Stimulated activated CD4-positive, alpha-beta T cell treated with anti-CD3 and anti-CD28 coated beads, Interleukin-2, amount 100 ng/mL, for 4 hours (primary cell): ENCODE measurements around the gene CLPTM1L.

ENCODE experiments used
- DNase-seq: peaks from one replicate; pipeline ENCODE4 v3.0.0-alpha.2; 2020; ENCODE audit warnings: low read depth

Gene CLPTM1L, protein sequence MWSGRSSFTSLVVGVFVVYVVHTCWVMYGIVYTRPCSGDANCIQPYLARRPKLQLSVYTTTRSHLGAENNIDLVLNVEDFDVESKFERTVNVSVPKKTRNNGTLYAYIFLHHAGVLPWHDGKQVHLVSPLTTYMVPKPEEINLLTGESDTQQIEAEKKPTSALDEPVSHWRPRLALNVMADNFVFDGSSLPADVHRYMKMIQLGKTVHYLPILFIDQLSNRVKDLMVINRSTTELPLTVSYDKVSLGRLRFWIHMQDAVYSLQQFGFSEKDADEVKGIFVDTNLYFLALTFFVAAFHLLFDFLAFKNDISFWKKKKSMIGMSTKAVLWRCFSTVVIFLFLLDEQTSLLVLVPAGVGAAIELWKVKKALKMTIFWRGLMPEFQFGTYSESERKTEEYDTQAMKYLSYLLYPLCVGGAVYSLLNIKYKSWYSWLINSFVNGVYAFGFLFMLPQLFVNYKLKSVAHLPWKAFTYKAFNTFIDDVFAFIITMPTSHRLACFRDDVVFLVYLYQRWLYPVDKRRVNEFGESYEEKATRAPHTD

DNA sequence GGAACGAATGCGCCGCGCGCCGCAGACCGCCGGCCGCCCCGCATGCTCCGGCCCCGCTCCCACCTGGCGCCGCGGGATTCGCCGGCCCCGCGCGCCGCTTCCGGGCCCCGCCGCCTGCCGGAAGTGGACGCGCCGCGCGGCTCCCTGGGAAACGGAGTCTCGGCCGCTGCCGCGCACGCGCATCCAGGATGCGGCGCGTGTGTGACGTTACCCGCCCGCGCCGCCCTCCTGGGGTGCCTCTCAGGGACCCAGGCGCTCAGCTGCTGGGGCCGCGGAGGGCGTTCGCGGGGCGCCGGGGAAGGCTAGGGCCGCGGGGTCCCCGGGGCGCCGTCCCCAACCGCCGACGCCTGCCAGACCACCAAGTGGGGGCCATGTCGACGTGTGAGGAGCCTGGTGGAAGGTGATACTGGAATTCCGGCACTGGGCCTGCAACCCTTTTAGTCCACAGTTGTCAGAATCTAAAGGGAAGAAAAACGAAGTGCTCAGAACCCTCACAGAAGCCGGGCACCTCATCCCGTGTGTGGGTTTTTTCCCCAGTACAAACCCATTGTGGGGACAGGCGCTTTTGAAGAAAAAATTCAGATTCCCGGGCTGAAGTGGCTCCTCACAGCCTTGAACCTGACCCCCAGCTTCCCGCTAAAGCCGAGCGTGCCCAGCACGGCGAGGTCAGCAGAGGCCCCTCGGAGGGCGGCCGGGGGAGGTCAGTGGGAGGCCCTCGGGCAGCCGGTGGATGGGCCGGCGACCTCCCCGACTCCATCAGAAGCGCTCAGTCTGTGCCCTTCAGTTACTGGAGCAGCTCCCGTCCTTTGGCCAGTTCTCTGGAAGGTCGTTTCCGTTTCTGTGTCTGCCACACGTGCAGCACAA, at the start of gene CLPTM1L:
TSS of gene CLPTM1L (minus strand) at position 125 of the 864 bp plus-strand sequence. CDS start 258 bp downstream, outside the sequence.
- DNase-seq = peak; percentile 85

DNA sequence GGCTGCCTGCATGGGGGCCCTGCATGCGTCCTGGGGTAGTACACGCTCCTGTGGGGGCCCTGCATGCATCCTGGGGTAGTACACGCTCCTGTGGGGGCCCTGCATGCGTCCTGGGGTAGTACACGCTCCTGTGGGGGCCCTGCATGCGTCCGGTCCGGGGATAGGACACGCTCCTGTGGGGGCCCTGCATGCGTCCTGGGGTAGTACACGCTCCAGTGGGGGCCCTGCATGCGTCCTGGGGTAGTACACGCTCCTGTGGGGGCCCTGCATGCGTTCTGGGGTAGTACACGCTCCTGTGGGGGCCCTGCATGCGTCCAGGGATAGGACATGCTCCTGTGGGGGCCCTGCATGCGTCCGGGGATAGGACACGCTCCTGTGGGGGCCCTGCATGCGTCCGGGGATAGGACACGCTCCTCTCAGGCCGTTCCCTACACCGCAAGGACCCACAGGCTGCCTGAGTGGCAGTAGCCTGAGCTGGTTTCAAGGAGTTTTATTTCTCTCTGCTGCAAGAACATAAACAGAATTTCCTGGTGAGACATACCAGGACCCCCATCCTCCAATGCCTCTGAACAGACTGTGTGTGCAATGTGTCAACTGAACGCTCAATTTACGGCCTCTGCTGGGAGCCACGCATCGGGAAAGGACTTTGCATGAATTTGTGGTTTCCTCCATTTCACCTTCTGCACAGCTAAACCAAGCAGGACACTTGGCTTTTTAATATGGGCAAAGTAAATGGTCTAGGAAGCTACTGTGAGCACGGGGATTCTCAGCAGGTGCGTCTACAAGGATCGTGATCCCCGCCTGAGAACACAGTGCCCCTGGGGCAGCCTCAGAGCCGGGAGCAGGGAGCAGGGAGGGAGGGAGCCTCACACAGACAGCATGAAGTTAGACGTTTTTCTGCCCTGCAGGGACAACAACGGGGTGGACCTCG, 48.9 kb upstream of the CLPTM1L start:
- no peak for DNase-seq

DNA sequence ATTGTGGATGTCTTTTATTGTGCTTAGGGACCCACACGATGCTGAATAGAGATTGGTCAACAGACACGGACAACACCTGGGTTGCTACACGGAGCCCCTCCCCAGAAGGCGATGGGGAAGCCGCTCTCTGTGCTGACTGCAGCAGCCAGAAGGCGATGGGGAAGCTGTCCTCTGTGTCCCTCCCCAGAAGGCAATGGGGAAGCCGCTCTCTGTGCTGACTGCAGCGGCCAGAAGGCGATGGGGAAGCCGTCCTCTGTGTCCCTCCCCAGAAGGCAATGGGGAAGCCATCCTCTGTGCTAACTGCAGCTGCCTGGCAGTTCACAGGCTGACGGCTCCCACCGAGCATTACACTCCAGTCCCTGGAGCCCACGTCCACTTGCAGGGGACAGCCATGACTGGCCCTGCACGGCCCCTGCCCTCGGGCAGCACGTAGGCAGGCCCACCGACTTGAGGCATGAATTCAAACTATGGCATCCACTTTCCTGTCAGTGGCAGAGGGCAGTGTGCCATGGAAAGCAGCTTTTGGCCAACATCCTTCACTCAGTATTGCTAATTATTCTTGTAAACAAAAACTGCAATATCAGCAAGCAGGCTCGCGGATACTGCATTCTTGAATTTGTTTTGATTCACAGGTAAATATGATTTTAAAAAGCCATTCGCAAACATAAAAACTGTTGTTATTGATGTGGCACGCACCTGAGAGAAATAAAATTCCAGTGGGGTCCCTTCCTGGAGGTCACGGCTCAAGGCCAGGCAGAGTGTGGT, 48.1 kb upstream of the CLPTM1L start:
- no peak for DNase-seq

DNA sequence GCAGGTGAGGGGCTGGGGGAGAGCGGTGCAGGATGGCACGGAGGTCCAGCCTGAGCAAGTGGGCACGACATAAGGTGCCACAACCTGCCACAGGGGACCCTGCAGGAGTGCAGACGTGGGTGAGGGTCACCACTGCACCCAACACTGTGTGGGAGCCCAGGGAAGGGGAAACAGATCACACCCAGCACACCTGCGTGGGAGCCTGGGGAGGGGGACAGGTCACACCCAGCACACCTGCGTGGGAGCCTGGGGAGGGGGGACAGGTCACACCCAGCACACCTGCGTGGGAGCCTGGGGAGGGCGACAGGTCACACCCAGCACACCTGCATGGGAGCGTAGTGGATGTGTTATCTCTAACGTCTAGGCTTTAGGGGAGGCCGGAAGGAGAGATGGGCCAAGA, 47.4 kb upstream of the CLPTM1L start:
- DNase-seq = no peak

DNA sequence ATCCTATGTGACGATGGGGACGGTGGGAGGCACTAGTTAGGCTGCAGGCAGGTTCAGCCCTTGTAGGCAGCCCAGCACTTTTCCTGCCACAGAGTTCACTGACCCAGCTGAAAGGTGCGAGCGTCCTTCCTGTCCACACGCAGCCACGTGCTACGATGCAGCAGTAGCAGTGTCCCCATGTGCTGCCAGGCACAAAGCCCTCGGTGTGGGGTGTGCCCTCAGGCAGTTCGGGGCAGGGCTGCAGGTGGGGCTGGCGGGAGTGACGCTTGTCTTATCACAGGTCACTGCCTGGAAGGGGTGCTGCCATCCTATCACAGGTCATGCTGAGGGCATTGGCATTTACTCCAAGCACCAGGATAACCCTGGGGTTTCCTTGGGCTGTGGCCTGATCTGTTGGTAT, 46.8 kb upstream of the CLPTM1L start:
- DNase-seq = no peak

DNA sequence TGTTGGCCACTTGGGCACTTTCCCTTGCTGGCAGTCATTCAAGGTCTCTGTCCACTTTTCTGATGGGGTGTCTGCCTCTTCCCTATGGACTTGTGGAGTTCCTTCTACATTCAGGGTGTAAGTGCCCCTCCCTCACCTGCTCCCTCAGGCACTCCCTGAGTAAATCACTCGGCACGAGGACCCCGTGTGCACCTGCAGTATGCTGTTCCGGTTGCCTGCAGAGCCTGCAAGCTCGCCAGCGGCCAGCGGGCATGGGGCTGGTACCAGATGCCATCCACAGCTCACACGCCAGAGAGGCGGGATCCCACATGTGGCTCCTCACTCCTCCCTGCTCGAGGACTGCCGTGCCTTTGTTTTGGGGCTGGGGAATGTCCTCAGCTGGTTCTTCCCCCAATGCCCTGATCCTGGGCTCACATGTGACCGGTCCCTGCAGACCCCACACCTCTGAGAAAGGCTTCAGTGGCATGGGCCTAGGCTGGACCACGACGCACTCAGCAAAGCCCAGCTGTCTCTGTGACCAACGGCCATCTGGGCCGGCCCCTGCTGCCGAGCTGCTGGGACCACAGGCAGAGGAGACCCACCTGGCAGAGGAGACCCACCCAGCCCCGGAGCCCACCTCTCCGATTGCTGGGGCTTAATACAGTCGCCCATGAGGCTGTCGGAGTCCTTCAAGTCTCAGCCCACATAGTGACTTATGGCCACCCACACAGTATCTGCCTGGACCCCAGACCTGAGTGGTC, 46.1 kb upstream of the CLPTM1L start:
- no peak for DNase-seq

DNA sequence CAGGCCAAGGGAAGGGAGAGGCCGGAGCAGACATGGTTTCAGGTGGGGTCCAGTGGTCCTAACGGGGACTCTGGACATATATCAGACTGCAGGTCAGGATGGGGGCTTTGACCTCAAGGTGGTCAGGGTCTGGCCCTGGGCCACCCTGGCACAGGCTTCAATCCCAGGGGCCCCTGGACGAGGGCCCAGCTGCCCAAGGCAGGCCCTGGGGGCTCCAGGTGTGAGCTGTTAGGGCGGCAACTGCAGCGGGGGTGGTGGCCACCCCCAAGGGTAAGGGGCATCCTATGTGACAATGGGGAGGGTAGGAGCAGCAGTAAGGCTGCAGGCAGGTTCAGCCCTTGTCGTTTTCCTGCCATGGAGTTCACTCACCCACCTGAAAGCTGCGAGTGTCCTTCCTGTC, 45.4 kb upstream of the CLPTM1L start:
- no peak for DNase-seq

DNA sequence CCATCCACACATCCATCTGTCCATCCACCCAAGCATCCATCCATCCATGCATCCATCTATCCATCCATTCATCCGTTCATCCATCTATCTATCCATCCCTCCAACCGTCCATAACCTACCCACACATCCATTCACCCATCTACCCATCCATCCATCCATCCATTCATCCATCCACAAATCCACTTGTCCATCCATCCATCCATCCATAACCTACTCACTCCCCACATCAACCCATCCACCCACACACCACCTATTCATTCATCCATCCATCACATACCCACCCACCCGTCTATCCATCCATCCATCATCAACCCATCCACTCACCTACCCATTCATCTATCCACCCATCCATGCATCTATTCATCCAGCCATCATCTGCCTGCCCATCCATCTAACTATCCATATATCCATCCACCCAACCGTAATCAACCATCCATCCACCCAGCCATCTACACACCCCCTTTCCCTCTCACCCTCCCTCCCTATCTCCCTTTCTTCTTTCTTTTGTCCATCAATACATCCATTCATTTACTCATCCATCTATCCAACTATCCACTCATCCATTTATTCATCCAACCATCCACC, 43.6 kb upstream of the CLPTM1L start:
- no peak for DNase-seq

DNA sequence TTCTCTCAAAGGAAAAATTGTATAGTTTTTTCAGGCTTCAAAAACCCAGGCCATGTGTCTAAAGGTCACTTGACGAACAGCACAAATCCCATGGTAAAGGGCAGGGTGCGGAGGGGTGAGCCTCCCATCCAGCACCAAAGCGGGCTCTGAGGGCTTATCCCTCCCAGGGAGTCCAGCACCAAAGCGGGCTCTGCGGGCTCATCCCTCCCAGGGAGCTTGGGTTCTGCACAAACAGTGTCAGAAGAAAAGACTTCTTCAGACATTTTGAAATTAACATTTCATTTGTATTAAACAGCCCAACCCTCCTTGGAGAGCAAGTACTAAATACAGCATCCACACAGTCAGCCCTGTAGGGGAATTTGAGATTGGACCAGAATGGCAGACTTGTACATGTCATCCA, 43.0 kb upstream of the CLPTM1L start:
- DNase-seq = no peak

DNA sequence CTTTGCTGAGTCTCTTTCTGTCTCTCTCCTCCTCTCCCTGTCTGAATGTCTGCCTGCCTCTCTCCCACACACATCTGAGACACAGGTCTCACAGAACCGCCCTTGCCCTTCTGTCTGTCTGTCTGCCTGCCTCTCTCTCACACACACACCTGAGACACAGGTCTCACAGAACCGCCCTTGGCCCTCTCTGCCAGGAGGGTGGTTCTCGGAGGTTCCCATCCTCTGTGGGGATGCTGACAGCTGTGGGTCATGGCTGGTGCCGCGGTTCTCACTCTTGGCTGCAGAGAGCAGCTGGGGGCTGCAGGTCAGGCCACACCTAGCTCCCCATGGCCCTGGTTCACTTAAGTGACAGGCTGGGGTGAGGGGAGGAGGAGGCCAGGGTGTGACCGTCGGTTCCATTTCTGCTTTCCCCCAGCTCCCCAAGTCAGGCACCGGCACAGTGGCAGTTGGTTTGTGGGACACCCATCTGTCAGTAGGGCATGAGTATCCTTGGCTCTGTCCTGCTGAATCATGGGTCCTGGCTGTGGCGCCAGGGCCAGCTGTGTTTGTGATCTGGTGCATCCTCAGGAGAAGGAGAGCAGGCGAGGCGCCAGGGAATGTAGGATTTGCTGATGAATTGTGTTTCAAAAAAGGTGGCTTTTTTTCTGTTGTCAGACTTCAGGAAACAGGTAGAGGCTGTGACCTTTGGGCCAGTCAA, 42.3 kb upstream of the CLPTM1L start:
- no peak for DNase-seq

DNA sequence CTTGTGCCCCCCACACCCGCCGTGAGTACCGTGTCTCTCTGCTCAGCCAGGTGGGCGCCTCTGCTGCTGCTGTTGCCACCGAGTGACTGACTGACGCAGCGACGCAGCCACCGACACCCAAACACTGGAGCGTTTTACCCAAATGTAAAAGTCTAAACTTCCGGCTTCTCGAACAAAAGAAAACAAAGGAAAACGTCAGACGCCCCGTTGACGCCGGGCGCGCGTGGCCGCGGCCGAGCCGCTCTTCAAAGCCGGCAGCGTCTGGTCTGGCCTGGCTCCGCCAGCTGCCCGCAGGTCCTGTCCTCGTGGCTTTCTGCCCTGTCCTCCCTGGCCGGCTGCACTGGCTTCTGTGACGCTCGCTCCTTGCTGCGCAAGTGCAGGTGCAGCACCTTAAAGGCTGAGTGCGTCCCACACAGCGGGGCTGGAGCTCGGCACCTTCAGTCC, 41.4 kb upstream of the CLPTM1L start:
- DNase-seq = peak; percentile 55

DNA sequence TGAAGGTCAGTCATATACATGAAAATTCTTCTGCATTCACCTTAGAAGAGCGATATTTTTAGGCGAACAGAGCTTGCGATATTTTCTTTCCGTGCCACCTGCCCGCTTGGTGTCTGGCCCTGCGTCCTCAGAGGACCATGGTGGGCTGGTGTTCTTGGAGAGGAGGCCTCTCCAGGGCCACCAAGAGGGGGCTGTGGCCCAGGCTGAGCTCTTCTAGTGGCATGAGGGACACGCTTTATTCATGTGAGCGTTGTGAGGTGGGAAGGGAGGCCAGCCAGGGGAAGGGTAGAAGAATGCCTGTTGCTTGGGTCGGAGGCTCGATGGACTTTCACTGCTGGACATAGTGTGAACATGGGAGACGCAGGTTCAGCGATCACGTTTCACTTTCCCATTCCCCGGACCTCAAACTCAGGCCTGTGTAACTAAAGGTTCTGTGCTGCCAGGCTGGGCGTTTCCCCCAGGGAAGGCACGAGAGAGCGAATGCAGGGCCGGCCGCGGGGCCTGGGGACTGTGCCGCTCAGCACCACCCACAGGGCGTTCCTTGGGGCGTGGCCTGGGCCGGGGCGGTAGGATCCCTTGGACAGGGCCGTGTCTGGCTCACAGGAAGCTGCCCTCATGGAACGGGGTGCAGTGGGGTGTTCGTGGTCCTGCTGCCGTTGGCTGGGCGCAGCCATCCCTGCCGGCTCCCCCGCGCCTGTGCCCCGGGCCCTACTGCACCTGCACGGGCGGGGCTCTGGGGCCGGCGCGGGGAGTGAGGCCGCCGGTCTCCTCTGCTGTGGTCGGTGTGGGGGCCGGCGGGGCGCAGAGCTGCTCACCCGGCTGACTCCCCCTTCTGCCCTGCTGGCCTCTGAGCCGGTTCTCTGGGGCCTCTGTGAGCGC, 40.7 kb upstream of the CLPTM1L start:
- DNase-seq = peak; percentile 64

DNA sequence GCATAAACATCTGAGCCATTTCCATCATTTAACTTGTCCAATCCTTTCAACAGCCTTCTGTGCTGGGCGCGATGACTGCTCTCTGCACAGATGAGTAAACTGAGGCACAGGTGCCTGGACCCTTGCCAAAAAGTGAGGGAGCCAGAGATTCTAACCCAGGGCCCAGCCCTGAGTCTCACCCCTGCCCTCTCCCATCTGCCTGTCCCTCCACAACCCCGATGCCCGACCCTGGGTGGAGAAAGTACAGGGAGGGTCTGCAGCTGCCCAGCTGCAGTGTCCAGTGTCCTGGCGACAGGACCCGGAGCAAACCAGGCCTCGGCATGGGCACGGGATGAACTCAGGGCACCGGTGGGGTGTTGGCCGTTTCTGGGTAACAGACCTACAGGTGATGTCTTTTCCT, 39.6 kb upstream of the CLPTM1L start:
- no peak for DNase-seq

DNA sequence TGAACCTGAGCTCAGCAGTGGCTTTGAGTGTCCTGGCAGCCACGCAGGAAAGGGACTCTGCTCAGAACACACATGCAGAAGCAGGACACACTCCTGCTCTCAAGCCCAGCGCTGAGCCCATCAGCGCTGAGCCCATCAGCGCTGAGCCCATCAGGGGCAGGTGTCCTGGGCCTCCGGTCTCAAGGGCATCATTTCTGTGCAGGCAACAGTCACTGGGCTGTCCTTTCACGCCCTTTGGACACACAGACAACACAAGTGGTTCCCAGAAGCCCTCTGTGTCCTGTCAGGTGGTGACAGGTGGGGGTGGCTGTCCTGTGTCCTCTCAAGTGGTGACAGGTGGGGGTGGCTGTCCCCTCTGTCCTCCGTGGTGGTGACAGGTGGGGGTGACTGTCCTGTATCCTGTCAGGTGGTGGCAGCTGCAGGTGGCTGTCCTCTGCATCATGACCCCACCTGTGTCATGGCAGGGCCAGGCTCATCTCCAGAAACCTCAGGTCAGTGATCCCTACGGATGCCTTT, 39.0 kb upstream of the CLPTM1L start:
- no peak for DNase-seq

DNA sequence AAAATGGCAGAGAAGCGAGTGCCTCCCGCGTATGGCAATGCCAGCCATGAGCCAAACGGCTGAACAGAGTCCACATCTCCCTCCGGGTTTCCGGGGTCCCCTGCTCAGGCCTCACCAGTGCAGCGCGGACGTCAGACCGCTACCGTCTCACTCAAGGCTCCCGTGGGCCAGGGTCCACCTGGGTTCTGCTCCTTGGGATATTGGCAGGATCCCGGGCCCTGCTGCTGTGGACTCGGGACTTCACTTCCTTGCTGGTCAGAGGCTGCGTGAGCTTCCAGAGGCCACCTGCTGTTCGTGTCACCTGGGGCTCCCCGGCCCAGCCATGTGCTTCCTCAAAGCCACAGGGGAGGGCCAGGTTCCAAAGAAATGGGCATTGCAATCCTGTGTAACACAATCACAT, 38.4 kb upstream of the CLPTM1L start:
- no peak for DNase-seq

DNA sequence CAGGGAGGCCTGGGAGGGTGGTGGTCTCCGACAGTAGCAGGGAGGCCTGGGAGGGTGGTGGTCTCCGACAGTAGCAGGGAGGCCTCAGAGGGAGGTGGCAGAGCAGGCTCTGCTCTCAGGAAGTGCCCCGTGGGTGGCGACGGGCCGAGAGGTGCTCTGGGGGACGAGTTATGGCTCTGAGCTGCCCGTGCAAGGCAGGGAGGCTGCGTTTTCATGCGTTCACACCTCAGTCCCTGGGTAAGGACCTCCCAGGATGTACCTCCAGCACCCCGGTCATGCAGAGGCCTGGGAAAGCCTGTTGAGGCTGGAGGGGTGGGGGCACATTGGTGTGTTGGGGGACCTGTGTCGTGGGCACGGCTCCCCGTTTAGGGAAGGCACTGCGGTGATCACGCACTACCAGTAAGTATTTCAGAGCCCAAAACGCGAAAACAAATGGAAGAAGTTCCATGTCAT, 37.4 kb upstream of the CLPTM1L start:
- no peak for DNase-seq

DNA sequence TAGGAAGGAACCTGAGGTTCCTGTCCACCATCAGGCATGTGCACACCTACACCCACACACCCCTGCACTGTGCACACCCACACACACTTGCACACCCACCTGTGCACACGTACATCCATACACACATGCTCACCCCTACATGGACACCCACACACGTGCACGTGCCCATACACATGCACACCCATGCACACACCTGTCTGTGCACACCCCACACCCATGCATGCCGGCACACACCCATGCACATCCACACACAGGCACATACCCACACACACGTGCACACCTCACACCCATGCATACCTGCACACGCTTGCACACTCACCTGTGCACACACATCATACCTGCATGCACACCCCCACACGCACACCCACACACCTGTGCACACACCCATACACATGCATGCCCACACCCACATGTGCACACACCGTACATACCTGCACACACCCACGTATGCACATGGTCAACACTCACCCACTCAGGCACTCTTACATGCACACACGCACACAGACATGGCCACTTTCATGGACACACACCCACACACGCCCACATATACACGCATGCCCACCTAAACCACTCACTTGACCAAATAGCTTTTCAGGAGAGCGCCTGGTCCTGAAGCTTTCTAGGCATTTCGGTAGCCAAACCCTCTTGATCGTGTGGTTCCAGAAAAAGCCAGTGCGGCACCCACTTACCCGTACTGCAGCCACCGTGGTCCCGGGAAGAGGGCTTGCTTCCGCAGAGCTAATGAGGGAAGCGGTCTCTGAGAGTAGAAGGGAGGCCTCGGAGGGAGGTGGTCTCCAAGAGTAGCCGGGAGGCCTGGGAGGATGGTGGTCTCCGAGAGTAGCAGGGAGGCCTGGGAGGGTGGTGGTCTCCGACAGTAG, 36.7 kb upstream of the CLPTM1L start:
- no peak for DNase-seq
